Gastroesophageal sphincter (tissue), 3 donors: Measurements from ENCODE around the gene EXOC4.

Source experiments
- CTCF ChIP-seq, 4 experiments: fragments of 200-600 bp in 2 of 4; fragments of 450-650 bp in 2 of 4; sonication (generic) in 1 of 4; IDR thresholded peaks; one replicate each; pipeline ENCODE4 v1.5.1; 2017 to 2019; ENCODE audit warnings: antibody characterized with exemption in 4 of 4, mild to moderate bottlenecking in 2 of 4, moderate library complexity in 2 of 4
- POLR2AphosphoS5 ChIP-seq: sonication (generic); formaldehyde crosslinking; IDR thresholded peaks from one replicate; pipeline ENCODE4 v1.6.1; 2017; ENCODE audit warnings: antibody characterized with exemption

GRCh38 chr7:133372337-133372736 lies 119.5 kb downstream of the EXOC4 start:
- TF ChIP-seq POLR2AphosphoS5 (no peak), CTCF (IDR thresholded peaks at IDR 0.05) (no peak)
